ENCODE data around the gene SDS. TPM values are rescaled to one million over a fixed set of nuclear protein-coding genes. Genes with fewer than 3 reads are reported as not detected.

Gene SDS
- polyA plus RNA-seq, 3 donors: 0.19 to 0.53 (median 0.45) TPM

- no peak for DNase-seq
Measured at GRCh38 chr12:113428482-113428881, 24.8 kb upstream of the SDS start.

GRCh38 chr12:113427882-113428281, 24.2 kb upstream of the SDS start:
- no peak for DNase-seq

- DNase-seq: no peak
Measured at GRCh38 chr12:113425960-113426453, 22.3 kb upstream of the SDS start.

- no peak for DNase-seq
Measured at GRCh38 chr12:113424915-113425823, 21.5 kb upstream of the SDS start.

- DNase-seq: no peak
Measured at GRCh38 chr12:113424456-113424855, 20.8 kb upstream of the SDS start.

- DNase-seq: no peak
Measured at GRCh38 chr12:113422886-113423669, 19.4 kb upstream of the SDS start.

GRCh38 chr12:113422030-113422885, 18.6 kb upstream of the SDS start, which contains the start of gene SDSL:
SDSL (plus strand) TSS chr12:113422380; CDS start chr12:113427983, 5,603 bp downstream.
- peak; percentile 61 for DNase-seq

- DNase-seq: no peak
Measured at GRCh38 chr12:113420996-113421595, 17.4 kb upstream of the SDS start.

GRCh38 chr12:113418213-113418879, 14.7 kb upstream of the SDS start:
- DNase-seq: no peak

- DNase-seq: no peak
Measured at GRCh38 chr12:113416091-113416754, 12.5 kb upstream of the SDS start.

- DNase-seq: no peak
Measured at GRCh38 chr12:113414519-113415038, 10.9 kb upstream of the SDS start.

- DNase-seq: no peak
Measured at GRCh38 chr12:113413488-113413939, 9.8 kb upstream of the SDS start.

GRCh38 chr12:113409462-113410124, 5.9 kb upstream of the SDS start:
- DNase-seq: no peak

GRCh38 chr12:113408756-113409298, 5.1 kb upstream of the SDS start:
- DNase-seq: no peak

GRCh38 chr12:113407931-113408600, 4.4 kb upstream of the SDS start:
- DNase-seq: no peak

- DNase-seq: no peak
Measured at GRCh38 chr12:113405694-113406093, 2.0 kb upstream of the SDS start.

GRCh38 chr12:113402586-113403260, 964 bp downstream of the SDS start:
- no peak for DNase-seq
